GM19455 (cell line): ENCODE results near the gene TIMM8B.
"Not testable (repeated sequence)": the region's sequence is repeated elsewhere in the genome, so short reads cannot be mapped to it uniquely, and the experiment has no call there.

Source experiments
- ATAC-seq: cut with Tn5 transposase; IDR thresholded peaks from one replicate; pipeline ENCODE4 v1.9.1; 2021; ENCODE audit not compliant: unreplicated experiment

The TIMM8B gene, protein sequence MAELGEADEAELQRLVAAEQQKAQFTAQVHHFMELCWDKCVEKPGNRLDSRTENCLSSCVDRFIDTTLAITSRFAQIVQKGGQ

DNA sequence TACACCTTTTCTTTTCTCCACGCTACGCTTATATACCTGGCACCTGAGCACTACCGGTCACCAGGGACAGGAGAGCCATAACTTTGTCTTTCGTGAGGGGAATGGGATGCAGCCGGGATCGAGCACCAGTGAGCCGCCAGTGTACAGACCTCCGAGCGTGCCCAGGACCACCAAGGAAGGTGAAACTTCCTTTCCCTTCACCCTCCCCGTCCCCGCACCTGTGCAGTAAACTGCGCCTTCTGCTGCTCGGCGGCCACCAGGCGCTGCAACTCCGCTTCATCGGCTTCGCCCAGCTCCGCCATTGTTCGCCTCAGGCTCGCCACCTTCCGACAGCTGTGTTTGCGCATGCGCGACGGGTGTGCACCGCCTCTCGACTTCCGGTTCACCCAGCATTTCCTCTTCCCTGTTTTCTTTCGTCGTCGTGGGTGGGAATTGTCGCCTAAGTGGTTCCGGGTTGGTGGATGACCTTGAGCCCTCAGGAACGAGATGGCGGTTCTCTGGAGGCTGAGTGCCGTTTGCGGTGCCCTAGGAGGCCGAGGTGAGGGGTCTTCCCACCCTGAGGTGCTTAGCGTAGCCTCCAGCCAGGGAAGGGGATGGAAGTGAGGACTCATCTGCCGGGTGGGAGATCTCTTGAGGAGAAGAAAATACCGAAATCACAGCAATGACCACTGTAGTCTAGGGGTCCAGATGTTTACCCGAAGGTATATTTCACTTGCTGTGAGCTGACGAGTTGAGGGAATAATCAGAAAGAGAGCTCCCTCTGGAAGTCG lies at the start of gene TIMM8B, which contains the start of gene SDHD:
TSS of gene TIMM8B (minus strand) at position 335 of the 770 bp plus-strand sequence. CDS start at position 302, 33 bp downstream.
TSS of gene SDHD (plus strand) at position 452 of the 770 bp plus-strand sequence. CDS start at position 487, 35 bp downstream.
- ATAC-seq = peak; percentile 91

DNA sequence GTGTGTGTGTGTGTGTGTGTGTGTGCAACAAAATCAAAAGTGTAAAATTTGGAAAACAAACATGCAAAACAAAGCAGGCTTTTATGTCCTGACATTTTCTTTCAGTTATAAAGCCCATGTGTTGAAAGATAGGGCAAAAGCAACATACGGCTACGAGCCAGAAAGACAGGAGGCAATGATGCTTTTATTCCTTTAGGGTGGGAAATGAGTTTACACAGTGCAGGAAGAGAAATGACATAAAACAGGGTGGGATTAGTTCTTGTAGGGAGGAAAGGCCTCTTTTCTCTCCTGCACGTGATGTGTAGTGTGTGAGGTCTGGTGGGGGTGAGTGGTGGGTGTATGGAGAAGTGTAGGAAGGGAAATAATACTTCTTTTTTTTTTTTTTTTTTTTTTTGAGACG lies 47.9 kb upstream of the TIMM8B start:
- ATAC-seq = no peak

DNA sequence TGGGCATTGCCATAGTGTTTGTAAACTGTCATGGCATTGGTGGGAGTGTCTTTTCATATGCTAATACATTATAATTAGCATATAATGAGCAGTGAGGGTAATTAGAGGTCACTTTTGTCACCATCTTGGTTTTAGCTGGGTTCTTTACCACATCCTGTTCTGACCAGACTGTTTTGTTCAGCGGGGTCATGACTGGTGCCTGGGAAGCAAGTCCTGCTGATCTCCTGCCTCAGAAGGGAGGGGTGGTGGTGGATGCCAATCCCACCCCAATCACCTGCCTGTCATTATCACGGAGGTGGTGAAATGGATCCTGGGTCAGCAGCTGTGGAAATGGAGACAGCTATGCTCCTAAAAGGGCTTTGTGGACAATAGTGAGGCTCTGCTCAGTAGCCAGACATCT lies 46.2 kb upstream of the TIMM8B start:
- no peak for ATAC-seq

DNA sequence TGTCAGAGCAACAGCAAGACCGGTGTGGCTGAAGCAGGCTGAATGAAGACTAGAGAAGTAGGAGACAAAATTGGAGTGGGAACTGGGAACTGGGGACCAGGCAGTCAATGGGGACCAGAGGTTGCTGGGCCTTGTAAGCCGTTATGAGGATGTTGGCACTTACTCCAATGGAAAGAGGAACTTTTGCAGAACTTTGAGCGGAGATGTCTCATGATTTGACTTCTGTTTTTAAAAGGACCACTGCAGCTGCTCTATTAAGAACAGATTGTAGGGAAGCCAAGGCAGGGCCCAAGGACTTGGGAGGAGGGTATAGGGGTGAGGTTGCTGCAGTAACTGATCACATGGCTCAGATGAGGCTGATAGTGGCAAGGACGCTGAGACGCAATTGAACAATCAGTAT lies 43.1 kb upstream of the TIMM8B start:
- ATAC-seq = no peak

DNA sequence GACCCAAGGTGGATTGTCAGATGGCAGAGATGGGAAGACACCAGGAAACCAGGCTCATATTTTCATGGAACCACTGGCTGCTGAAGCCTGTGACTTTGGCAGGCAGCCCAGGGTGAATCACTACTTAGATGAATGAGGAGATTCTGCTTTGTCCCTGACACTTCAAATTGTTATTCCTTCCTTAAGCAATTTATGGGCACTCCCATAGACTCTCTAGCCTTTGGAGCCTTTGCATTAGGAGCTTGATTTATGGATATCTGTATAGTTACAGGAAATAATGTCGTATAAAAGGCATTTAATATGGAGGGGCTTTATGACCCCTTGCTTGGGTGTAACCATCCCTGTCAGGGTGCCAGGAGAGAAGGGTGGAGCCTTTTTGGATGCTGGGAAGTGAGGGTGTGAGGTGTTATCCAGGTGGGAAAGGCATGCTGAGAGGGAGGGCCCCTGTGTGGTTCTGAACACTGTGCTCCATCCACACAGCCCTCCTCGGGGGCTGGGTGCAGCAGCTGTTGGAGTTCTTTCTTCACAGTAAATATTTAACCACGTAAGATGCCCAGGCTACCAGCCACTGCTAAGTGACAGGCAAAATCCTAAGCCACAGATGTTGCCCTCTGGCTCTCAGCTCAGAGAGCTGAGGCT lies 42.0 kb upstream of the TIMM8B start:
- ATAC-seq = no peak

DNA sequence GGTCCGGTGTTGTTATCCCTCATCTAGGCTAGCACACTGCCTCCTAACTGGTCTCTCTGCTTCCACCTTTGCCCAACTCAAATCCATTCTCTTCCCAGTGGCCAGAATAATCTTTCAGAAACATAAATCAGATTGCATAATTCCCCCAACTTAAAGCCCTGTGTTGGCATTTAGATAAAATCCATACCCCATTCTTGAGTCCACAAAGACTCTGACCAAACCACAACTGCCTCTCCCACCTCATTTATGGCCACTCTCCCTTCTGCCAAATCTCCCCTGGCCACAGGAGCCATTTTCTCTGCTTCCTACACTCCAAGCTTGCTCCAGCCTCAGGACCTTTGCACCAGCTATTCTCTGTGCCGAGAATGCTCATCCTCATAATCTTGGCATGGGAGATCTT lies 40.5 kb upstream of the TIMM8B start:
- ATAC-seq = no peak

DNA sequence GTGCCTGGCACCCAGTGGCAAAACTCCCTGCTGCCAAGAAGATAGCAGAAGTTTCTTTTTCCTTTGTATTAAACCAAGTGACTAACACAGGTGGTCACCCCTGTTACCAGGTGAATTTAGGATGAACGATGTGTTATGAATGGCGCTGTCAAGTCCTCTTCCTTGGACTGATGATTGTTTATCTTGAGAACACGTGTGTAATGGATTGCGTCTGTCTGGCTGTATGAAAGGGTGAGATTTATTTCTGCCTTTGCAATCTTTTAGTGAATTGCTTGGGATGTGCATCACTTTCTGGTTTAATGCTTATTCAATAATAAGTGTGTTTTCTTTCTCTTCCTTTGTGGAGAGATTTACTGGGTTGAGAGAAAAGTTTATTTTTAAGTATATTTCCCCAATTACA lies 36.6 kb upstream of the TIMM8B start:
- no peak for ATAC-seq

DNA sequence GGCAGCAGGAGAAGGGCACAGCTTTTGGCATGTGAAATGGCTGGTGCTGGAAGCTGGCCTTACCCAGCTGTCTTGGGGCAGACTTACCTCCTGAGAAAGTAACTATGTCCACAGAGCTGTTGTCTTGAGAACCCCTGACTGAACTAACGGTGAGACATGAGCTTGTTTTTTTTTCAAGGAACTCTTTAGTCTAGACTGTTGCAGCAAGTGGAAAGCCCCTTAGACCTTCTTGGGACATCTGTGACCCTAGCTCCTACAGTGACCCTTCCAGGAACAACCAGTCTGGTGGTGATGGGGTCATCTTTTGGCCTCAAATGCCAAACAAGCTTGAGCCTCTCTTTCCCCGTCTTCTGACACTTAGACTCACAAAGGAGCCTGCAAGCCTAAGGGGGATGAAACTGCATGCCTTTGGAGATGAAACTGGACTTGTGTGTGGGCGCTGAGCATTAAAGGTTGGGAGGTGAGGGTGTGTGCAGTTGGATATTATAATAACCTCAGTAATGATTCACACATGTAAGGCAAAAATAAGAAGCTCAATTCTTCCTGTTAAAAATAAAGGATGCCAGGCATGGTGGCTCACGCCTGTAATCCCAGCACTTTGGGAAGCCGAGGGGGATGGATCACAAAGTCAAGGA lies 35.5 kb upstream of the TIMM8B start:
- no peak for ATAC-seq

DNA sequence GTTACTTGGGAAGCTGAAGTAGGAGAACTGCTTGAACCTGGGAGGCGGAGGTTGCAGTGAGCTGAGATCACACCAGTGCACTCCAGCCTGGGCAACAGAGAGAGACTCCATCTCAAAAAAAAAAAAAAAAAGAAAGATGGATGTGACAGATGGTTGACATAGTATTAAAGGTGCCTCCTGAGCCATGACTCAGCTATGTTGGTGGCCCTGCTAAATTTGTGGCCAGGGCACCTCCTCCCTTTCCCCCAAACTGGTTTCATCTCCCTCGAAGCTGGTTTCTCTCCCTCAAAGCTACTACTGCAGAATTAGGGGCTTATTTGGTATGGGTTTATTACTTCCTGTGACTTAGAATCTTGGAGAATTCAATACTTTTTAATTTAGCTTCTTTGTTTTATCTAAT lies 31.6 kb upstream of the TIMM8B start:
- no peak for ATAC-seq

DNA sequence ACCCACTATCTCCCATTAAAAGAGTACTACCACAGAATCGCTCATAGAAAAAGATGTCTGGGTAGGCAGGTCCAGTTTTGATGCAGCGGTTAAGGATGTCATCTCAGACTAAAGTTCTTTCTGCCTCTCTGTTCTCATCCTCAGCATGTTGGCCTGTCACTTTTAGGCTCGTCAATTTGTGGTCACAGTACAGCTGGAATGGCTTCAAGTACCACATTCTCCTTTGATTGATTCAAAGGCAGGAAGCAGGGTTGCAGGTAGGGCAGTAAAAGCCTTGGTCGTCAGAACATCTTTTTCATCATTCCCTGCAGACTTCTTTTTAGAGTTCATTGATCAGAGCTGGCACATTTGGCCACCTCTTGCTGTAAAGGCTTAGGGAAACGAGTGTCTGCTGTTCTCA lies 28.8 kb upstream of the TIMM8B start:
- ATAC-seq = no peak

DNA sequence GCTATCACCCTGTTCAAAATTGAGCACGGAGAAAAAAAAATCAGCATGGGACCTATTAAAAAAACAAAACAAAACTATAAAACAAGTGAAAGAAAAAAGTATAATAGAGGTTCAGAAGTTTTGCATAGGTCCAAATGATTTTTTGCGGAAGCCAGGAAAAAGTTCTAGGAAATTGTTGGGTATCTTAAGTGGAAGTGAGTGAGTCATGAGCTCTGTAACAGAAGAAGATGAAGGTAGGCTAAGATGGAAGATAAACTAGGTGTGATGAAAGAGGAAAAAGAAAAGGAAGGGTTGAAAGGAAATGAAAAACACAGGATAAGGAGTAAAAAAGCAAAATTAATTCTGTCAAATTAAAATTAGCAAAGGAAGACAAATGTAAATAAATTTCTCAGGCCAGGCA lies 27.9 kb upstream of the TIMM8B start:
- no peak for ATAC-seq

DNA sequence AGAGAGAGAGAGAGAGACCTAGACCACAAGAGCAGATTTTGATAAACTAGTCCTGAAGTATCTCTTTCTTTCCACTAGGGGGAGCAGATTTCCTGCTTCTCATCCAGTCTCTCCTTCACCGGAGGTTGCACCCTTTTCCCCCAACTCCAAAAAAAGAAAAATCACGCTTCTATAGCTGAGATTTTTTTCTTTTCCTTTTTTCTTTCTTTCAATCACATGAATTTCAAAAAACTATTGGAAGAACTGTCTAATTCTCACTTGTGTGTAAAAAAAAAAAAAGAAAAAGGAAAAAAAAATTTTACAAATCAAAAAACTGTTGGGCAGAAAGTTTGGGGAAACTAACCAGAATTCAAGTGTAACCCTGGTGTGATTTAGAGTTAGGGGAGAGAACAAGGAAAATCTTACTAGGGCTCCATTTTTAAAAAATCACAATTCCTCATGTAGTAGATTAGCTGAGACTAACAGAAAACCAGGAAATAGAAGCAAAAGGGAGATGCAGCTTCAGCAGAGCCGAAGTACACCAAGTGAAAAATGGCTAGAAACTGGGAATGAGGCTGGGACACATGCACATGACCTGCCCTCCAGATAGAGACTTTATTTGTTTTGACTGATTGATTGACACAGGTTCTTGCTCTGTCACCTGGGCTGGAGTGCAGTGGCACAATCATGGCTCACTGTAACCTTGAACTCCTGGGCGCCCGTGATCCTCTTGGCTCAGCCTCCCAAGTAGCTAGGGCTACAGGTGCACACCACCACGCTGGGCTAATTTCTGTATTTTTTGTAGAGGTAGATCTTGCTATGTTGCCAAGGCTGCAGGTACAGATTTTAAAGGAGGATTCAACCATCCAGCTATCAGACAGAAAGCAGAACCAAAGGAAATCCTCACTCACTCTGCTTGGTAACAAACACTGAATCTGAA lies 27.2 kb upstream of the TIMM8B start:
- peak; percentile 72 for ATAC-seq

DNA sequence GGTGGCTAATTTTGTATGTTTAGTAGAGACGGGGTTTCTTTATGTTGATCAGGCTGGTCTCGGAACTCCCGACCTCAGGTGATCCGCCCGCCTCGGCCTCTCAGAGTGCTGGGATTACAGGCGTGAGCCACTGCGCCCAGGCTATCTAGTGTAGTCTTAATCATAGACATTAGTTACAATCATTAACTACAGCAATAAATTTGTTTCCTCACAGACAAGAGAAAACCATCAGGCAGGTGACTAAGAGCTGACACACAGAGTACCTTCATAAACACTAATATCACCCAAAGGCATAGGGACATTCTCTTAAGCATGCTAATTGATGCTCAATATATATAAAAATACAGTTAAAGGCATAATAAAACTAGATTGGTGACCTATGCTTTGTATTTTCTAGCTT lies 19.5 kb upstream of the TIMM8B start:
- no peak for ATAC-seq

DNA sequence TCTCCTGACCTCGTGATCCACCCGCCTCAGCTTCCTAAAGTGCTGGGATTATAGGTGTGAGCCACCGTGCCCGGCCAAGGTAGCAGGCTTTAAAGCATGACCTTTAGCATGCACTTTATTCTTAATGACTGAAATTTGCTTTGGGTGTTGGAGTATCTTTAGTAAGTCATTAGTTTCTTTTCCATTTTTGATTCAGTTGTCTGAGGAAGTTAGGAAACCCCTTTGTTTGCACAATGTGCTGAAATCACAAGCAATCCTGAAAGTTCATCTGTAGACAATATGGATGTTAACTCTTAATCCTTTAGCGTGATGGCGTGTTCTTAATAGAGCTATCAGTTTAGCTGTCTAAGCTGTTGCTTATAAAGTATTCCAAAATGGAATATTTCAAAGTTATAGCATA lies 16.9 kb upstream of the TIMM8B start:
- ATAC-seq = no peak

DNA sequence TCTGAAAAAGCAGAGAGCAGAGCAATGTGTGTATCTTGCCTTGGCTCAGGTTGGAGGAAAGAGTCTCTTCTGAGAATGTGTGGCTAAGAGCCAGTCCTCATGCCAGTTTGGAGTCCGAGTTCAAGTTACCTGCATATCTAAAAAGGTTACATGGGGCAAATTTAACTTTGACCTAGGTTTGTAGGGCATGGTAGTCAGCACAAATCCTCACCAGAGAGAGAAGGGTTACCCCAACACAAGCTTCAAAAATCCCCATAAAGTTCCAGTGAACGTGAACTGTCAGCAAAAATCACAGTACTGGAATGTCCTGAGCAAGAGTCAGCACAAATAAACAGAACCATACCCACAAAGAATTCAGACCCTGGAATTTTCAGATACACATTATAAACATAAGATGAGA lies 13.9 kb upstream of the TIMM8B start:
- no peak for ATAC-seq

DNA sequence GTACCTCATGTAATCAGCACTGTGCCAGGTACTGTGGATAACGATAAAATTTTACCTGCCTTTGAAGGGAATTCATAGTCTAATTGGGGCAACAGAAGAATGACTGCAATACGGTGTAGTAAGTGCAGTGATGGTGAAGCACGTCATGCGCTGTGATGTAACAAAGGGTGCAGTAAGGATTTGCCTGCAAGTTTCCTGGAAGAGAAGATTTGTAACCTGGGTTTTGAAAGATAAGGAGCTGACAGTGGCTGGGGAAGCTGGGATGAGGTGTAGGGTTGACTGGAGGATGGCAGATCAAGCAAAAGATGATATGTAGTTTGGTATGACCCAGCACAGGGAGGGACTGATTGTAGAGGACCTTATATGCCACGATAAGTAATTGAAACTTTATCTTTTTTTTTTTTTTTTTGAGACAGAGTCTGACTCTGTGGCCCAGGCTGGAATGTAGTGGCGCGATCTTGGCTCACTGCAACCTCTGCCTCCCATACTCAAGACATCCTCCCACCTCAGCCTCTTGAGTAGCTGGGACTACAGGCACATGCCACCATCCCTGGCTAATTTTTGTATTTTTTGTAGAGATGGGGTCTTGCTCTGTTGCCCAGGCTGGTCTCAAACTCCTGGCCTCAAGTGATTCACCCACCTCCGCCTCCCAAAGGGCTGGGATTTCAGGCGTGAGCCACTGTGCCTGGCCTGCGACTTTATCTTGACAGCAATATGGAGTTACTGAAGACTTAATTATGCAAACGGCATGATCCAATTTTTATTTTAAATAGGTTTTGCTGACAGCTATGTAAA lies 11.4 kb upstream of the TIMM8B start:
- no peak for ATAC-seq

DNA sequence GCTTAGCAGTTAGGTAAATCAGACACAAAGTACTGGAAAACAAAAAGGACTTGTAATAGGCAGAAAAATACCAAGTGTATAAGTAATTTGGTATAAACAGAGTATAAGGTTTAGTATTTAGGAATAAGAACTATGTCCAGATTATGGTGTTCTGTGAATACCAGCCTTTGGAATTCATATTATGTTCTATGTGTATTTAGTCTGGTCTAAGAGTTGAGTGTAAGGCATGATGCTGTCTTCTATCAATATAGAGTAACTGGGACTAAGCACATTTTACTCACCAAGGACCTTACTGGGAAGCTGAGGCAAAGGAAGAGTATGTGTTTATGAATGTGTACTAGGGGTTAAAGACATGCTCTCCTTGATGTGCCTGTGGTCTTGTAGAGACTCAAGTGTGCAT lies 9.6 kb upstream of the TIMM8B start:
- no peak for ATAC-seq

DNA sequence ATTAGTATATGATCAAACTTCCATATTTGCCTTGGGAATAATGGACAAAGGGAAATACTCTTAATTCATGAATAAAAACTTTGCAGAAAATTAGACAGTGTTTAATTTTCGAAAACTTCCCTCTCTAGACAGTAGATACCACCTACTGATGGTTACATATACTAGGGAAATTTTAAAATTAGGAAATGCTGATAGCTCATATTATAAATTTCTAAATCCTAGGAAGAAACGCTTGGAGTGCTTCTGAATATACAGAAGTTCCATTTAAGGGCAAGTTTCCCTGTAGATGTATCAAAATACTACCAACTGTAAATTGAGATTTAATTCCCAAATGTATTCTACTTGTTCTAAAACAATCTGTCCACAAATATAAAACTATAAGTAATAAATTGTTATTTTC lies 8.7 kb upstream of the TIMM8B start:
- not testable (repeated sequence) for ATAC-seq

DNA sequence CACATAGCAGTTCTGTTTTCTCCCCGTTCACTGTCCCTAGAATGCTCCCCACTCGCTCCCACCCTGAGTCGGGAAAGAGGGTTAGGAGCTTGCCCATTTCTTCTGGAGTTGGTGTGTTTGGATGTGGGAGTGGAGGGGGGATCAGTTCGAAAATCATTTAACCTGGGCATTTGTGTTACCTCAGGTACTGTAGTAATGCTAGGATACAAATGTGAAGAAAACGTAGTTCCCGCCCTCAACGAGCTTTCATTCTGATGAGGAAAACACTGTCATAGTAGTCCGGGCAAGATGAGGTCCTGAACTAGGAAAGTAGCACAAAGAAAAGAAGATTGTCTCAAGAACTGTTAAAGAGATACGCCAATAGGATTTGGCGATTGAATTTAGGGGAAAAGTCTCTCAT lies 656 bp upstream of the TIMM8B start:
- ATAC-seq = no peak

DNA sequence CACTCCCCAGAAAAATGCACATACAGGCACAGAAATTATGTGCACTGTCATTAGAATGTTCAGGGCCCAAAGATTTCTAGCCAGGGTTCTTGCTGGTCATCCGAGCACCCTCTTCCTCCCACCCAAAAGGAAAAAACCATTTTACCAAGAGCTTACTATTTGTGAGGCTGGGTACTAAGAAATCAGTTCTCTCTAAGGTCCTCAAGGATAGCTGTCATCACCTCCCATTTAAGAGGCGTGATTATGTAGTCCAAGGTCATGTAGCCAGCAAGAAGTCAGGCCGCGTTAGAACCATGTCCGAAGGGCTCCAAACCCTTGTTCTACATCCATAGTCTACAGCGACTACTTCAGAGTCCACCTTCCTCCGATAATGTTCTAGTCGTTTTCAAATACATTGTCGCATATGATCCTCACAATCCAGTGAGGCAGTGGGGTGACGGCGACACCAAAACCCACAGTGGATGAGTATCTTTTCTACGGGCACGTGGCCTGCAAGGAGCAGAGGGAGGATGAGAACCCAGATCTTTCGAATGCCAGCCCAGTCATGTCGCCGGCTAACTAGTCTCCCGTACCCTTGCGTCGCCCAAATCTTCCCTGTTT lies 634 bp downstream of the TIMM8B start:
- peak; percentile 42 for ATAC-seq
